Central memory CD4-positive, alpha-beta T cell (primary cell): ENCODE data around the gene MS4A10.

Experiments used
- DNase-seq: peaks from one replicate; pipeline ENCODE4 v3.0.0; 2022

The MS4A10 gene

GRCh38 chr11:60830478-60831142 lies 45.5 kb downstream of the MS4A10 start:
- no peak for DNase-seq

- peak; percentile 71 for DNase-seq
Observed at GRCh38 chr11:60831143-60831500, 46.0 kb downstream of the MS4A10 start.

- no peak for DNase-seq
Observed at GRCh38 chr11:60831501-60832079, 46.5 kb downstream of the MS4A10 start.

- no peak for DNase-seq
Observed at GRCh38 chr11:60834742-60835533, 49.8 kb downstream of the MS4A10 start.

- no peak for DNase-seq
Observed at GRCh38 chr11:60835534-60835846, 50.4 kb downstream of the MS4A10 start.

GRCh38 chr11:60836866-60837515 lies 51.9 kb downstream of the MS4A10 start:
- no peak for DNase-seq

GRCh38 chr11:60838132-60838531 lies 53.0 kb downstream of the MS4A10 start:
- DNase-seq = no peak

- DNase-seq = no peak
Observed at GRCh38 chr11:60840470-60841430, 55.6 kb downstream of the MS4A10 start.

GRCh38 chr11:60841797-60842667 lies 56.9 kb downstream of the MS4A10 start, which contains the start of gene CCDC86:
CCDC86 (plus strand) TSS chr11:60842113; CDS start chr11:60842125, 12 bp downstream.
- DNase-seq = peak; percentile 96

GRCh38 chr11:60842668-60843600 lies 57.8 kb downstream of the MS4A10 start:
- DNase-seq = no peak

- DNase-seq = no peak
Observed at GRCh38 chr11:60844045-60844869, 59.1 kb downstream of the MS4A10 start.

GRCh38 chr11:60844870-60845221 lies 59.7 kb downstream of the MS4A10 start:
- DNase-seq = no peak

- no peak for DNase-seq
Observed at GRCh38 chr11:60845338-60845737, 60.2 kb downstream of the MS4A10 start.

GRCh38 chr11:60847281-60847680 lies 62.1 kb downstream of the MS4A10 start:
- no peak for DNase-seq

GRCh38 chr11:60847896-60848295 lies 62.8 kb downstream of the MS4A10 start:
- no peak for DNase-seq

GRCh38 chr11:60848714-60849151 lies 63.6 kb downstream of the MS4A10 start:
- no peak for DNase-seq

GRCh38 chr11:60849641-60850520 lies 64.7 kb downstream of the MS4A10 start:
- DNase-seq = no peak
